ENCODE data around the gene SLC25A17.

SLC25A17 gene

GRCh38 chr22:40758390-40758789, 60.8 kb downstream of the SLC25A17 start:
- DNase-seq (ENCODE audit: low read depth in 2 of 3, low spot score in 2 of 3) = no peak

- no peak for DNase-seq (ENCODE audit: low read depth in 2 of 3, low spot score in 2 of 3)
These were observed 62.1 kb downstream of the SLC25A17 start for GRCh38 chr22:40757071-40757470.

GRCh38 chr22:40753114-40753513, 66.0 kb downstream of the SLC25A17 start:
- DNase-seq (ENCODE audit: low read depth in 2 of 3, low spot score in 2 of 3) = no peak

GRCh38 chr22:40751250-40751649, 67.9 kb downstream of the SLC25A17 start:
- no peak for DNase-seq (ENCODE audit: low read depth in 2 of 3, low spot score in 2 of 3)

- no peak for DNase-seq (ENCODE audit: low read depth in 2 of 3, low spot score in 2 of 3)
These were observed 69.3 kb downstream of the SLC25A17 start for GRCh38 chr22:40749829-40750228.

GRCh38 chr22:40748388-40749355, 70.5 kb downstream of the SLC25A17 start:
- DNase-seq (ENCODE audit: low read depth in 2 of 3, low spot score in 2 of 3) = no peak

GRCh38 chr22:40747361-40747760, 71.8 kb downstream of the SLC25A17 start:
- DNase-seq (ENCODE audit: low read depth in 2 of 3, low spot score in 2 of 3) = no peak

GRCh38 chr22:40746428-40747220, 72.5 kb downstream of the SLC25A17 start:
- no peak for DNase-seq (ENCODE audit: low read depth in 2 of 3, low spot score in 2 of 3)

- no peak for DNase-seq (ENCODE audit: low read depth in 2 of 3, low spot score in 2 of 3)
These were observed 75.4 kb downstream of the SLC25A17 start for GRCh38 chr22:40743768-40744167.

GRCh38 chr22:40741116-40741515, 78.0 kb downstream of the SLC25A17 start:
- DNase-seq (ENCODE audit: low read depth in 2 of 3, low spot score in 2 of 3) = no peak

- no peak for DNase-seq (ENCODE audit: low read depth in 2 of 3, low spot score in 2 of 3)
These were observed 79.4 kb downstream of the SLC25A17 start for GRCh38 chr22:40739721-40740120.

GRCh38 chr22:40733919-40734318, 85.2 kb downstream of the SLC25A17 start:
- DNase-seq (ENCODE audit: low read depth in 2 of 3, low spot score in 2 of 3) = no peak

- DNase-seq (ENCODE audit: low read depth in 2 of 3, low spot score in 2 of 3) = no peak
These were observed 86.2 kb downstream of the SLC25A17 start for GRCh38 chr22:40732999-40733292.

- DNase-seq (ENCODE audit: low read depth in 2 of 3, low spot score in 2 of 3) = no peak
These were observed 89.9 kb downstream of the SLC25A17 start for GRCh38 chr22:40729284-40729683.

GRCh38 chr22:40728731-40729189, 90.4 kb downstream of the SLC25A17 start:
- DNase-seq (ENCODE audit: low read depth in 2 of 3, low spot score in 2 of 3) = peak in 1 of 3 experiments; percentile 16

- DNase-seq (ENCODE audit: low read depth in 2 of 3, low spot score in 2 of 3) = no peak
These were observed 91.1 kb downstream of the SLC25A17 start for GRCh38 chr22:40727964-40728615.

GRCh38 chr22:40727070-40727963, 91.8 kb downstream of the SLC25A17 start:
- DNase-seq (ENCODE audit: low read depth in 2 of 3, low spot score in 2 of 3) = no peak

- no peak for DNase-seq (ENCODE audit: low read depth in 2 of 3, low spot score in 2 of 3)
These were observed 92.6 kb downstream of the SLC25A17 start for GRCh38 chr22:40726514-40726913.

- DNase-seq (ENCODE audit: low read depth in 2 of 3, low spot score in 2 of 3) = no peak
These were observed 95.7 kb downstream of the SLC25A17 start for GRCh38 chr22:40723396-40723933.

- DNase-seq (ENCODE audit: low read depth in 2 of 3, low spot score in 2 of 3) = no peak
These were observed 97.9 kb downstream of the SLC25A17 start for GRCh38 chr22:40721266-40721665.
